Omental fat pad (tissue), 4 donors: ENCODE measurements around the gene TTC9. TPM values are rescaled to one million over a fixed set of nuclear protein-coding genes. Genes with fewer than 3 reads are reported as not detected.

Source experiments
- ATAC-seq: fragments of 150-250 bp; one replicate; pipeline ENCODE4 v1.9.1; 2016; ENCODE audit warnings: mild to moderate bottlenecking, moderate library complexity; ENCODE audit not compliant: low FRiP score
- DNase-seq: peaks from one replicate; pipeline ENCODE4 v3.0.0-alpha.2; 2019; ENCODE audit warnings: low spot score
- total RNA-seq, 4 donors: library from RNA; depleted of rRNA; stranded (reverse); fragments of >200 nt; gene quantifications; one replicate each; pipeline ENCODE4 v1.1.0, GENCODE V29; 2016
- TF ChIP-seq, protein P1 (sequence below), 3 donors: fragments of 450-650 bp; IDR thresholded peaks; one replicate each; pipeline ENCODE4 v1.5.1; 2016 to 2017; ENCODE audit warnings: antibody characterized with exemption in 3 of 3, mild to moderate bottlenecking in 3 of 3, moderate library complexity in 2 of 3

The TTC9 gene
- 1 to 10 TPM; 1.1 to 1.5 (median 1.2) TPM for total RNA-seq

- DNase-seq (no peak), ATAC-seq (peak; percentile 73)
- TF ChIP-seq, protein P1, sequence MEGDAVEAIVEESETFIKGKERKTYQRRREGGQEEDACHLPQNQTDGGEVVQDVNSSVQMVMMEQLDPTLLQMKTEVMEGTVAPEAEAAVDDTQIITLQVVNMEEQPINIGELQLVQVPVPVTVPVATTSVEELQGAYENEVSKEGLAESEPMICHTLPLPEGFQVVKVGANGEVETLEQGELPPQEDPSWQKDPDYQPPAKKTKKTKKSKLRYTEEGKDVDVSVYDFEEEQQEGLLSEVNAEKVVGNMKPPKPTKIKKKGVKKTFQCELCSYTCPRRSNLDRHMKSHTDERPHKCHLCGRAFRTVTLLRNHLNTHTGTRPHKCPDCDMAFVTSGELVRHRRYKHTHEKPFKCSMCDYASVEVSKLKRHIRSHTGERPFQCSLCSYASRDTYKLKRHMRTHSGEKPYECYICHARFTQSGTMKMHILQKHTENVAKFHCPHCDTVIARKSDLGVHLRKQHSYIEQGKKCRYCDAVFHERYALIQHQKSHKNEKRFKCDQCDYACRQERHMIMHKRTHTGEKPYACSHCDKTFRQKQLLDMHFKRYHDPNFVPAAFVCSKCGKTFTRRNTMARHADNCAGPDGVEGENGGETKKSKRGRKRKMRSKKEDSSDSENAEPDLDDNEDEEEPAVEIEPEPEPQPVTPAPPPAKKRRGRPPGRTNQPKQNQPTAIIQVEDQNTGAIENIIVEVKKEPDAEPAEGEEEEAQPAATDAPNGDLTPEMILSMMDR (IDR thresholded peaks at IDR 0.05): no peak
Measured at GRCh38 chr14:70641548-70642302, at the start of gene TTC9. Gene TTC9, plus strand, starts transcription at chr14:70641916. Its CDS starts 214 bp downstream, at chr14:70642130.

DNA sequence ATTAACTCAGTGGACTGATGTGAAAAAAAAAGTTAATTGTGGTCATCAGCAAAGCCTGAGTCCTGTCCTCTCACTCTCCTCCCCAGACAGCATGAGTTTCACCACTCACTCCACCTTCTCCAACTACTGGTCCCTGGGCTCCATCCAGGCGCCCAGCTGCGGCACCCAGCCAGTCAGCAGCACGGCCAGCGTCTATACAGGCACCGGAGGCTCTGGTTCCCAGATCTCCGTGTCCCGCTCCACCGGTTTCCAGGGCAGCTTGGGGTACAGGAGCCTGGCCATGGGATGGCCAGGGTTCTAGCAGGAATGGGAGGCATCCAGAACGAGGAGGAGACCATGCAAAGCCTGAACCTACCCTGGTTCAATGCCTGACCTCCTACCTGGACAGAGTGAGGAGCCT, 47.3 kb upstream of the TTC9 start:
- DNase-seq: no peak
- no peak for ATAC-seq
- TF ChIP-seq, protein P1 (IDR thresholded peaks at IDR 0.05): no peak

DNA sequence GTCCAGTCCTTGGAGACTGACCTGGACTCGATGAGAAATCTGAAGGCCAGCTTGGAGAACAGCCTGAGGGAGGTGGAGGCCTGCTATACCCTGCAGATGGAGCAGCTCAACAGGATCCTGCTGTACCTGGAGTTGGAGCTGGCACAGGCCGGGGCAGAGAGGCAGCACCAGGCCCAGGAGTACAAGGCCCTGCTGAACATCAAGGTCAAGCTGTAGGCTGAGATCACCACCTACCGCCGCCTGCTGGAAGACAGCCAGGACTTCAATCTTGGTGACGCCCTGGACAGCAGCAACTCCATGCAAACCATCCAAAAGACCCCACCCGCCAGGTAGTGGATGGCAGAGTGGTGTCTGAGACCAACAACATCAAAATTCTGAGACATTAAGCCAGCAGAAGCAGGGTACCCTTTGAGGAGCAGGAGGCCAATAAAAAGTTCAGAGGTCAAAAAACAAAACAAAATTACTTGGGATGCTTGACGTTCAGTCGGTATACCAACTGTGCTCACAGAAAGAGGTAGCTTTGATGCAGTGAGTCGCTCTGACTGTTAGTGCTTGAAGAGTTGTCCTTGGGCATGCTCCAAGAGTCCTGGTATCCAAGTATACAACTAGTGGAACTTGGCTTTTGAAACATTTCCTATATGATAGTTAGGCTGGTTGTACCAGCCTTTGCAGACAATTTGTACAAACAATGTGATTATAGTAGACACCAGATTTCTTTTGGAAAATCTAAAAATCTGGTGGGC, 46.1 kb upstream of the TTC9 start:
- TF ChIP-seq, protein P1 (IDR thresholded peaks at IDR 0.05): no peak
- ATAC-seq (no peak), DNase-seq (no peak)

- ATAC-seq (no peak), DNase-seq (no peak)
- TF ChIP-seq, protein P1 (IDR thresholded peaks at IDR 0.05): no peak
Measured at GRCh38 chr14:70597731-70598130, 44.0 kb upstream of the TTC9 start.

DNA sequence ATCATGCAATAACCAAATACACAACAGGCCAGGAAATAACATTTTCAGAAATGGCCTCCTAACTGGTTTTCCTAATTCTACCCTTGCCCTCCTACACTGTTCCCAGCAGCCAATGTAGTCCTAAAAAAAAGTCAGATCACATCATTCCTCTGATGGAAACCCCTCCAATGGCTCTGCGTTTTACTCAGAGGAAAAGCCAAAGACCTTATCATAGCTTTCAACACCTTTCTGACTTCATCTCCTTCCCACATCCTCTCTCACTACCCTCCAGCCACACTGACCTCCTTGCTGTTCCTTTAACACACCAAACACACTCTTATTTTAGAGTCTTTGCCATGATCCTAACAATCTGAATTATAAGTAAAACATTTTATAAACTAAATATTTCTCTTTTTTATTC, 42.4 kb upstream of the TTC9 start:
- no peak for DNase-seq
- no peak for ATAC-seq

DNA sequence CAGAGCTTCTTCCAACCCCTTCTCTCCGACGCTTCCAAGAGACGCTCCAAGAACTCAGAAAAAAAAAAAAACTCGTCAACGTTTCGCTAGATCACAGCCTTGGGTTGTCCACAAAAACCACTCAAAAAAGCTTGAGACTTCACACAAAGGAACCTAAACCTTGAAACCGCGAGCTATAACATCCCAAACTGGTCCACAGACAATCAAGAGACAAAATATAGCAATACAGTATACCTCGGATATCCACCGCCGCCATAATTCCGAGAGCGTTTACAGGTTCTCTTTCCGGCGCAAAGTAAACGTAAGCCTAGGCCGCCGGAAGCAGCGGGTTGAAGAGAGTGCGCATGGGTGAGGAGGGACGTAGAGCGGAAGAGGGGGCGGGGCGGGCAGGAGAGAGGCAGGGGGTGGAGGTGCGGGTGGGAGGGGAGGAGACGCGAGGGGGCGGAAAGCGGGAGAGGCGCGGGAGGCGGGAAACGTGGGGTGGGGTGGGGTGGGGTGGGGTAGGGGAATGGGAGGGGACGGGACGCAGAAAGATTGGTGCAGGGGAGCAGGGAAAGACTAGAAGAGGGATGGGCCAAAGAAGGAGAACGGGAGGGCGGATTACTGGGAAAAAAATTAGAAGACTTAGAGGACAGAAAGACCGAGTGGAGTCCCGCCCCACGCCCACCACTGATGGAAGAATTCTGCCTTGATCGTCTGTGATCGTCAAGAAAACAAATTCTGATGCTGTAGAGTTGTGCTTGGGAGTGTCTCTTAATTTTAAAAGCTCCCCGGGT, 41.1 kb upstream of the TTC9 start, which contains the start of gene MED6:
Gene MED6, minus strand, starts transcription at position 274 of the 776 bp plus-strand sequence. Its CDS starts 18 bp downstream, at position 256.
- TF ChIP-seq, protein P1 (IDR thresholded peaks at IDR 0.05): no peak
- peak; percentile 51 for DNase-seq
- ATAC-seq: peak; percentile 84

More for the DNA sequence above, 42.4 kb upstream of the TTC9 start:
- TF ChIP-seq, protein P1 (IDR thresholded peaks at IDR 0.05): no peak
